Measurements from ENCODE around the gene IST1. TPM values are rescaled to one million over a fixed set of nuclear protein-coding genes. Genes with fewer than 3 reads are reported as not detected.

IST1 gene
- total RNA-seq, 2 donors from 2014 or later = 140 to 150 TPM

DNA sequence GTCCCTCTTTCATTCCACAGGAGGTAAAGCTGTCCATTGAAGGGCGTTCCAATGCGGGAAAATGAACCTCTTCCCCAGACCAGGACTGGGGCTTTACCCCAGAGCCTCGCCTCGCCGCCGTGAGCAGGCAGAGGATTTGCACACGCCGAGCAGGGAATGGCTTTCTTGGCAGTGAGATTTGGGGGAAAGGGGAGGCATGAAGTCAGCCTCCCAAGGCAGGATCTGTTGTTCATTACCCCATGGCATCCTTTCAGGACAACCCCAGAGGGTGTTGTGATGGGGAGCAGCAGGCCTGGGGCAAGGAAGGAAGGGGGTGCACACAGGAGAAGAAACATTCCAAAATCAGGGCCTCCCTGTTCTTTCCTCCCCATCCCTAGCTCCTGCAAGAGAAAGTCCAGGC lies 43.6 kb upstream of the IST1 start:
- TF ChIP-seq, protein P1, sequence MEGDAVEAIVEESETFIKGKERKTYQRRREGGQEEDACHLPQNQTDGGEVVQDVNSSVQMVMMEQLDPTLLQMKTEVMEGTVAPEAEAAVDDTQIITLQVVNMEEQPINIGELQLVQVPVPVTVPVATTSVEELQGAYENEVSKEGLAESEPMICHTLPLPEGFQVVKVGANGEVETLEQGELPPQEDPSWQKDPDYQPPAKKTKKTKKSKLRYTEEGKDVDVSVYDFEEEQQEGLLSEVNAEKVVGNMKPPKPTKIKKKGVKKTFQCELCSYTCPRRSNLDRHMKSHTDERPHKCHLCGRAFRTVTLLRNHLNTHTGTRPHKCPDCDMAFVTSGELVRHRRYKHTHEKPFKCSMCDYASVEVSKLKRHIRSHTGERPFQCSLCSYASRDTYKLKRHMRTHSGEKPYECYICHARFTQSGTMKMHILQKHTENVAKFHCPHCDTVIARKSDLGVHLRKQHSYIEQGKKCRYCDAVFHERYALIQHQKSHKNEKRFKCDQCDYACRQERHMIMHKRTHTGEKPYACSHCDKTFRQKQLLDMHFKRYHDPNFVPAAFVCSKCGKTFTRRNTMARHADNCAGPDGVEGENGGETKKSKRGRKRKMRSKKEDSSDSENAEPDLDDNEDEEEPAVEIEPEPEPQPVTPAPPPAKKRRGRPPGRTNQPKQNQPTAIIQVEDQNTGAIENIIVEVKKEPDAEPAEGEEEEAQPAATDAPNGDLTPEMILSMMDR (IDR thresholded peaks at IDR 0.05) = no peak
- Histone ChIP-seq H3K4me3 (no peak overlapping the region), H3K9me3 (no peaks in the 10 kb centered on the region), H3K27me3 (no peaks in the 10 kb centered on the region), H3K36me3 (peaks cover 48% of the 10 kb centered on the region), H3K4me1 (peaks cover 0 to 22% of the 10 kb centered on the region in 2 donors), H3K27ac (no peak overlapping the region)
- DNase-seq (ENCODE audit: low spot score) = no peak

DNA sequence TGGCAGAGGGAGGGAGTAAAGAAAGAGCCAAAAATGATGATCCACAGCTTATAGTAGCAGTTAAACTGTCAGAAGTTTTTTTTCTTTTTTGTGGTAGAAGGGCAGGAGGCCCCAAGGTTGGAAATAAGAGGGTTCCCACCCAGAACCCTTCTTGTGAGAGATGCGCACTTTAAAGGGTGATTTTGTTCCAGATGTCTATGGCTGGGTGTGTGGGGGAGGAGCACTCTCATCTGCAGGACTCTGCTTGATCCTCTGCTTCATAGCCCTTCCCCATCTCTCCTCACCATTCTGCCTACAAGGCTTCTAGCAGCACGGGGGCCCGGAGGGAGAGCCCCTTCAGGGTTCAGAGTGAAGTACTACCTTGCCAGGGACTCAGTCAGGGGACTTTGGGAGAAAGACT lies 43.2 kb upstream of the IST1 start:
- Histone ChIP-seq H3K4me1 (peaks cover 0 to 18% of the 10 kb centered on the region in 2 donors), H3K4me3 (no peak overlapping the region), H3K27ac (no peak overlapping the region), H3K9me3 (no peaks in the 10 kb centered on the region), H3K36me3 (peaks cover 48% of the 10 kb centered on the region), H3K27me3 (no peaks in the 10 kb centered on the region)
- TF ChIP-seq, protein P1 (IDR thresholded peaks at IDR 0.05) = no peak
- DNase-seq (ENCODE audit: low spot score) = no peak

- no peaks in the 10 kb centered on the region for H3K27me3 ChIP-seq
- H3K36me3 ChIP-seq = peaks cover 48% of the 10 kb centered on the region
- TF ChIP-seq, protein P1 (IDR thresholded peaks at IDR 0.05) = no peak
- H3K4me1 ChIP-seq = peaks cover 0 to 14% of the 10 kb centered on the region in 2 donors
- H3K4me3 ChIP-seq = no peak overlapping the region
- no peak overlapping the region for H3K27ac ChIP-seq
- no peaks in the 10 kb centered on the region for H3K9me3 ChIP-seq
- no peak for DNase-seq (ENCODE audit: low spot score)
Observed at GRCh38 chr16:71852561-71852960, 42.8 kb upstream of the IST1 start.

DNA sequence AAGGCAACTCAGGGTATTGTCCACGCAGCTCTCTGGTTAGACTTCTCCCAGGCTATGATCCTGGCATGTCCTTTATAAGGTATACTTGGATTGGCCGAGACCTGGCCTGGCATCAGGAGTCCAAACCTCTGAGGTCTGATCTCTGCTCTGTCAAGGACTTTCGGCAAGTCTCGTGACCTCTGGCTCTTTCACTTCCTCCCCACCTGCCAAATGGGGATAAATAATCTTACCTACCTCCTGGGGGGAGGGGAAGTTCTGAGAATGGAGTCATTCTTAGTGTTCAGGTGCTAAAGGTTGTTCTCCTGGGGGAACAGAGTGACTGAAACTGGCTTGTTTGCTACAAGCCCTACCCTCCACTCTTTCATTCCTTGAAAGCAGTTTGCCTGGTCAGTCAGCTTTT lies 41.9 kb upstream of the IST1 start:
- H3K4me1 ChIP-seq = peaks cover 0 to 10% of the 10 kb centered on the region in 2 donors
- H3K4me3 ChIP-seq = no peak overlapping the region
- TF ChIP-seq, protein P1 (IDR thresholded peaks at IDR 0.05) = no peak
- peaks cover 43% of the 10 kb centered on the region for H3K36me3 ChIP-seq
- H3K9me3 ChIP-seq = no peaks in the 10 kb centered on the region
- no peak for DNase-seq (ENCODE audit: low spot score)
- H3K27me3 ChIP-seq = no peaks in the 10 kb centered on the region
- no peak overlapping the region for H3K27ac ChIP-seq

GRCh38 chr16:71854369-71854948 lies 40.9 kb upstream of the IST1 start:
- peaks cover 0 to 10% of the 10 kb centered on the region in 2 donors for H3K4me1 ChIP-seq
- TF ChIP-seq, protein P1 (IDR thresholded peaks at IDR 0.05) = no peak
- peak overlapping the region in 1 of 2 donors; percentile 64 for H3K27ac ChIP-seq
- peaks cover 38% of the 10 kb centered on the region for H3K36me3 ChIP-seq
- H3K9me3 ChIP-seq = no peaks in the 10 kb centered on the region
- no peak overlapping the region for H3K4me3 ChIP-seq
- DNase-seq (ENCODE audit: low spot score) = no peak
- no peaks in the 10 kb centered on the region for H3K27me3 ChIP-seq

Measured in right atrium auricular region (tissue), 2 donors.